DND-41 (cell line): ENCODE results near the gene KIF26A.

Source experiments
- ATAC-seq: fragments of 200-7000 bp; cut with Tn5 transposase; 3 replicates; pipeline ENCODE4 v1.9.1; 2021; ENCODE audit warnings: low read depth; ENCODE audit not compliant: insufficient read depth
- DNase-seq: peaks from one replicate; pipeline ENCODE4 v3.0.0-alpha.2; 2020
- H2AFZ ChIP-seq: 2 replicates; pipeline ENCODE4 v1.6.0; 2012; ENCODE audit warnings: low read depth, low read length
- H3K27ac ChIP-seq: 2 replicates; pipeline ENCODE4 v1.5.1; 2012; ENCODE audit warnings: low read length, inconsistent platforms
- H3K27me3 ChIP-seq: fragments of 200-600 bp; sonication (generic); 2 replicates; pipeline ENCODE4 v1.6.0; 2012; ENCODE audit warnings: low read length, mild to moderate bottlenecking, inconsistent platforms; ENCODE audit not compliant: insufficient read depth, poor library complexity
- H3K36me3 ChIP-seq: 2 replicates; pipeline ENCODE4 v1.5.1; 2012; ENCODE audit warnings: low read length, inconsistent platforms; ENCODE audit not compliant: insufficient read depth
- H3K4me1 ChIP-seq: 2 replicates; pipeline ENCODE4 v1.5.1; 2012; ENCODE audit warnings: mild to moderate bottlenecking, low read length; ENCODE audit not compliant: insufficient read depth
- H3K4me2 ChIP-seq: 2 replicates; pipeline ENCODE4 v1.6.0; 2012; ENCODE audit warnings: mild to moderate bottlenecking, moderate library complexity, low read length, inconsistent platforms; ENCODE audit not compliant: insufficient read depth
- H3K4me3 ChIP-seq, 2 experiments: fragments of 200-600 bp in 1 of 2; shearing (Covaris generic) in 1 of 2; 2 replicates each; pipeline ENCODE4 v1.5.1; 2012 to 2016; ENCODE audit warnings: inconsistent platforms in 2 of 2, low read length in 2 of 2, mild to moderate bottlenecking in 2 of 2, low read depth in 1 of 2, moderate library complexity in 1 of 2
- H3K79me2 ChIP-seq: 2 replicates; pipeline ENCODE4 v1.6.0; 2012; ENCODE audit warnings: low read length, inconsistent platforms; ENCODE audit not compliant: insufficient read depth
- H3K9ac ChIP-seq: 2 replicates; pipeline ENCODE4 v1.6.0; 2012; ENCODE audit warnings: low read depth, mild to moderate bottlenecking, inconsistent platforms, low read length, moderate library complexity
- H3K9me3 ChIP-seq: 2 replicates; pipeline ENCODE4 v1.5.1; 2012; ENCODE audit warnings: low read length, moderate library complexity, mild to moderate bottlenecking, inconsistent platforms; ENCODE audit not compliant: insufficient read depth, severe bottlenecking
- H4K20me1 ChIP-seq: 2 replicates; pipeline ENCODE4 v1.6.0; 2012; ENCODE audit warnings: low read length; ENCODE audit not compliant: insufficient read depth
- EZH2 ChIP-seq: IDR thresholded peaks from 3 replicates; pipeline ENCODE4 v1.6.1; 2012; ENCODE audit warnings: borderline replicate concordance, low read depth, mild to moderate bottlenecking, moderate library complexity, low read length, inconsistent platforms; ENCODE audit not compliant: severe bottlenecking
- TF ChIP-seq, protein P1 (sequence below): IDR thresholded peaks from 2 replicates; pipeline ENCODE4 v1.5.1; 2012; ENCODE audit warnings: borderline replicate concordance, low read length, moderate library complexity, mild to moderate bottlenecking; ENCODE audit not compliant: poor library complexity, severe bottlenecking; ENCODE audit errors: extremely low read depth

KIF26A gene

DNA sequence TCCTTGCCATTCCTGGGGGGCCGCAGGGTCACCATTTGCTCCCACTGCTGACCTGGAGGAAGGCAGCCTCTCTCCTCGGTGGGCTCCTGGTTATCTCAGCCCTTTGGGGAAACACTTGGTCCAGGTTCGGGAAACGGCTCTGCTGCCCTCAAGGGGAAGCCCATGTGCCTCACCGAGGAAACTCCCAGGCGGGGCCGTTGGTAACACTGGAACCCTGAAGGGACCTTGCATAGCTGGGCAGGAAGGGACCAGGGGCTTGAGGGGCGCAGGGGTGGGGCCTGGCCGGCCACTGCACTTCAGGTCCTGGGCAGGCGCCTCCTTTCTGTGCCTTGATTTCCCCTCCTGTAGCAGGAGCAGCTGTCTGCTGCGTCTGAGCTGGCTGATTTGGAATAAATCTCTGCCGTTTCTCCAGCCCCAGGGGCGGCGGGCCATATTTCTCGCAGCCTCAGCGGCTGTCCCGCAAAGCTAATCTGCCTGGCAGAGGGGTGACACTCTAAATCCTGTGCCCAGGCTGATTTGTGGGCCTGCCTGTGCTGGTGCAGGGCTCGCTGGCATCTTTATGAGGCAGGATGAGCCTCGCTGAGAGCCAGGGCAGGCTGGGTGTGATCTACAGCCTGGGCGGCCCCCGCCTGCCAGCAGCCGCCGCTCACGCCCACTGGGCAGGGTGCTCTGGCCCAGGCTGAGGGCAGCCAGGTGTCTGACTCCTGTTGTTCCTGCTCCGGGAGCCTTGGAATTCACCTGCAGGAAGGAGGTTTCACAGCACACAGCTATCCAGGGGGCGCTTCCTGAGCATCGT is 49.7 kb downstream of the KIF26A start:
- Histone ChIP-seq H3K79me2 (no peaks in the 10 kb centered on the region), H3K4me2 (no peak overlapping the region), H3K4me1 (no peaks in the 10 kb centered on the region), H3K27me3 (no peaks in the 10 kb centered on the region), H3K9me3 (no peaks in the 10 kb centered on the region), H3K36me3 (no peaks in the 10 kb centered on the region), H3K27ac (no peak overlapping the region), H3K9ac (no peak overlapping the region), H3K4me3 (no peak overlapping the region), H2AFZ (no peak overlapping the region), H4K20me1 (peaks cover 7% of the 10 kb centered on the region)
- DNase-seq (no peak), ATAC-seq (no peak)
- no peak for TF ChIP-seq EZH2

DNA sequence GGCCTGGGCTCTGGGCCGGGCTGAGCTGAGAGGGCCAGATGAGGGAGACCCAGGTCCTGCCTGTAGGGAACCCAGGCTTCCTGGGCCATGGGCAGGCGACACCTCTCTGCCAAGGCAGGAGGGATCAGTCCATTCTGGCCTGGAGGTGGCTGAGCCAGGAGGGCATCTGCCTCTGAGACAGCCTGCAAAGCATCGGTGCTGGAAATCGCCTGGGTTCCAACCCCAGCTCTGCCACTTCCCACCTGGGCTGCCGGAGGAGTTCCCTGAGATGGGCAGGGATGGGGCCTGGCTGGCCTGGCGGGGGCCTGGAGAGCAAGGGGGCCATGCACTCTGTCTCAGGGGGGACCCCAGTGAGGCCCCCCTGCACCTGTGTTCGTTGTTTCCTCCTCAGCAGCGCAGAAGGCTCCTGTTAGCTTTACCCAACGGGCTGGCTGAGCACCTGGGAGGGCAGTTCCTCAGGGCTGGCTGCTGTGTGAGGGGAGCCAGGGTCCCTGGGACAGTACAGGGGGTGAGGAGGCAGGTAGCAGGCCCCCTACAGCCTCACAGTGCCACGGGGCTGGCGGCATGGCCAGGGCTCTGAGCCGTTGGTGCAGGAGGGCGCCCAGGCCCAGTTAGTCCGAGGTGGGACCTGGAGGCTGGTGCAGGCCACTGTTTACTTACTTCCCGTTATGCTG is 50.5 kb downstream of the KIF26A start:
- Histone ChIP-seq H3K4me2 (no peak overlapping the region), H4K20me1 (peaks cover 7% of the 10 kb centered on the region), H3K79me2 (no peaks in the 10 kb centered on the region), H2AFZ (no peak overlapping the region), H3K4me3 (no peak overlapping the region), H3K27ac (no peak overlapping the region), H3K9me3 (no peaks in the 10 kb centered on the region), H3K36me3 (no peaks in the 10 kb centered on the region), H3K4me1 (no peaks in the 10 kb centered on the region), H3K9ac (no peak overlapping the region), H3K27me3 (no peaks in the 10 kb centered on the region)
- TF ChIP-seq EZH2: no peak
- TF ChIP-seq, protein P1, sequence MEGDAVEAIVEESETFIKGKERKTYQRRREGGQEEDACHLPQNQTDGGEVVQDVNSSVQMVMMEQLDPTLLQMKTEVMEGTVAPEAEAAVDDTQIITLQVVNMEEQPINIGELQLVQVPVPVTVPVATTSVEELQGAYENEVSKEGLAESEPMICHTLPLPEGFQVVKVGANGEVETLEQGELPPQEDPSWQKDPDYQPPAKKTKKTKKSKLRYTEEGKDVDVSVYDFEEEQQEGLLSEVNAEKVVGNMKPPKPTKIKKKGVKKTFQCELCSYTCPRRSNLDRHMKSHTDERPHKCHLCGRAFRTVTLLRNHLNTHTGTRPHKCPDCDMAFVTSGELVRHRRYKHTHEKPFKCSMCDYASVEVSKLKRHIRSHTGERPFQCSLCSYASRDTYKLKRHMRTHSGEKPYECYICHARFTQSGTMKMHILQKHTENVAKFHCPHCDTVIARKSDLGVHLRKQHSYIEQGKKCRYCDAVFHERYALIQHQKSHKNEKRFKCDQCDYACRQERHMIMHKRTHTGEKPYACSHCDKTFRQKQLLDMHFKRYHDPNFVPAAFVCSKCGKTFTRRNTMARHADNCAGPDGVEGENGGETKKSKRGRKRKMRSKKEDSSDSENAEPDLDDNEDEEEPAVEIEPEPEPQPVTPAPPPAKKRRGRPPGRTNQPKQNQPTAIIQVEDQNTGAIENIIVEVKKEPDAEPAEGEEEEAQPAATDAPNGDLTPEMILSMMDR: no peak
- ATAC-seq (no peak), DNase-seq (no peak)

DNA sequence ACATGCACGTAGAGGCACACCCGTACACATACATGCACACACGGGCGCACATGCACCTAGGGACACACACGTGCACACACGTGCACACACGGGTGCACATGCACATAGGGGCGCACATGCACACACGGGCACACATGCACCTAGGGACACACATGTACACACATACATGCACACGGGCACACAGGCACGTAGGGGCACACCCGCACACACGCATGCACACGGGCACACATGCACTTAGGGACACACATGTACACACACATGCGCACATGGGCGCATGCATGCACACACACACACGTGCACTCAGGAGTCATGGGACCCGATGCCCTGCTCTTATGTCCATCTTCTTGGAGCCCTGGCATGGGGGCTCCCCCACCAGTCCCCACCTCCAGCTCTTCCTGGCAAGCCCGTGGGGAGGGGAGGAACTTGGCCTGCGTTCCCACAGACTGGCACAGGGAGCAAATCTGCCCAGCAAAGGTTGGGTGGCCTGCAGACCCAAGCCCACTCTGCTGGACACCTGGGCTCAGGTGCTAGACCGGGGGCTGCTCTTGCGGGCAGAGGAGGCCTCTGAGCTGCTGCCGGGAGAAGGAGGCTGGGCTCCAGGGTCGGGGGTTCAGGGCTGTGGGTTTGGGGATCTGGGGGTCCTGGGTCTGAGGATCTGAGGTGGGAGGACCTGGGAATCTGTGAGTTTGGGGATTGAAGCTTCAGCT is 51.4 kb downstream of the KIF26A start:
- no peaks in the 10 kb centered on the region for H3K36me3 ChIP-seq
- ATAC-seq (no peak), DNase-seq (no peak)
- TF ChIP-seq, protein P1: no peak
- no peak for TF ChIP-seq EZH2
- no peaks in the 10 kb centered on the region for H3K79me2 ChIP-seq
- H2AFZ ChIP-seq: no peak overlapping the region
- H3K27me3 ChIP-seq: no peaks in the 10 kb centered on the region
- no peaks in the 10 kb centered on the region for H3K9me3 ChIP-seq
- no peak overlapping the region for H3K9ac ChIP-seq
- peaks cover 7% of the 10 kb centered on the region for H4K20me1 ChIP-seq
- no peak overlapping the region for H3K27ac ChIP-seq
- H3K4me3 ChIP-seq: no peak overlapping the region
- no peak overlapping the region for H3K4me2 ChIP-seq
- no peaks in the 10 kb centered on the region for H3K4me1 ChIP-seq
